ENCODE results near the gene SERGEF. TPM values are rescaled to one million over a fixed set of nuclear protein-coding genes. Genes with fewer than 3 reads are reported as not detected.
"Not testable (repeated sequence)": the region's sequence is repeated elsewhere in the genome, so short reads cannot be mapped to it uniquely, and the experiment has no call there.

SERGEF gene
- total RNA-seq, 2 experiments from 2014 or later, result 44.3 to 47.2 TPM

- Mint-ChIP-seq H3K27me3 (no peaks in the 10 kb centered on the region), H3K27ac (peak overlapping the region; percentile 96), H3K4me3 (peak overlapping the region; percentile 97), H3K4me1 (peaks cover 27% of the 10 kb centered on the region), H3K36me3 (no peaks in the 10 kb centered on the region), H3K9me3 (no peaks in the 10 kb centered on the region)
- DNase-seq, result no peak
- POLR2A ChIA-PET, result interaction anchor here (0.6 to 1.5 kb wide), 7 partner anchors 8 to 737 kb away, joined by 3 to 5 read pairs (median 5); partner anchors contain the start of genes LDHA, NUCB2 and SAAL1
- ATAC-seq (ENCODE audit: low read depth), result no peak
These were observed 1.1 kb upstream of the SERGEF start for GRCh38 chr11:18013790-18014507.

- no peak for DNase-seq
- Mint-ChIP-seq H3K4me3 (peak overlapping the region; percentile 97), H3K36me3 (no peaks in the 10 kb centered on the region), H3K9me3 (no peaks in the 10 kb centered on the region), H3K27me3 (no peaks in the 10 kb centered on the region), H3K4me1 (peaks cover 27% of the 10 kb centered on the region), H3K27ac (peak overlapping the region; percentile 82)
- POLR2A ChIA-PET, result interaction anchor here (0.6 to 1.5 kb wide), 5 partner anchors 8 to 935 kb away, joined by 3 to 6 read pairs (median 4); partner anchors contain the start of genes LDHA, RPS13 and SAAL1
- no peak for ATAC-seq (ENCODE audit: low read depth)
These were observed 533 bp downstream of the SERGEF start for GRCh38 chr11:18012122-18012905.

GRCh38 chr11:18011633-18012032 is 1.2 kb downstream of the SERGEF start:
- H3K36me3 Mint-ChIP-seq, result peaks cover 2% of the 10 kb centered on the region
- no peak for DNase-seq
- H3K27me3 Mint-ChIP-seq, result no peaks in the 10 kb centered on the region
- no peak for ATAC-seq (ENCODE audit: low read depth)
- H3K4me3 Mint-ChIP-seq, result peak overlapping the region; percentile 97
- H3K4me1 Mint-ChIP-seq, result peaks cover 27% of the 10 kb centered on the region
- no peak overlapping the region for H3K27ac Mint-ChIP-seq
- POLR2A ChIA-PET, result interaction anchor here (1.4 to 1.5 kb wide), 2 partner anchors 94 to 383 kb away, joined by 4 read pairs; partner anchors contain the start of genes LDHA and SAAL1
- no peaks in the 10 kb centered on the region for H3K9me3 Mint-ChIP-seq

GRCh38 chr11:18010977-18011586 is 1.8 kb downstream of the SERGEF start:
- no peak overlapping the region for H3K4me3 Mint-ChIP-seq
- ATAC-seq (ENCODE audit: low read depth) (no peak), DNase-seq (no peak)
- no peak overlapping the region for H3K27ac Mint-ChIP-seq
- peaks cover 27% of the 10 kb centered on the region for H3K4me1 Mint-ChIP-seq
- H3K27me3 Mint-ChIP-seq, result no peaks in the 10 kb centered on the region
- POLR2A ChIA-PET, result interaction anchor here (0.6 to 1.4 kb wide), 2 partner anchors 95 to 1233 kb away, joined by 3 to 4 read pairs; partner anchors contain the start of gene SAAL1
- H3K9me3 Mint-ChIP-seq, result no peaks in the 10 kb centered on the region
- H3K36me3 Mint-ChIP-seq, result peaks cover 4% of the 10 kb centered on the region

GRCh38 chr11:18010121-18010670 is 2.7 kb downstream of the SERGEF start:
- POLR2A ChIA-PET, result interaction anchor here (0.6 to 1.1 kb wide), 2 partner anchors 96 to 1234 kb away, joined by 3 to 4 read pairs; partner anchors contain the start of gene SAAL1
- DNase-seq, result no peak
- peaks cover 4% of the 10 kb centered on the region for H3K36me3 Mint-ChIP-seq
- H3K4me3 Mint-ChIP-seq, result no peak overlapping the region
- no peaks in the 10 kb centered on the region for H3K27me3 Mint-ChIP-seq
- H3K4me1 Mint-ChIP-seq, result peaks cover 27% of the 10 kb centered on the region
- ATAC-seq (ENCODE audit: low read depth), result no peak
- H3K27ac Mint-ChIP-seq, result no peak overlapping the region
- no peaks in the 10 kb centered on the region for H3K9me3 Mint-ChIP-seq

GRCh38 chr11:18005376-18006129 is 7.3 kb downstream of the SERGEF start:
- DNase-seq, result no peak
- no peak for ATAC-seq (ENCODE audit: low read depth)
- no peaks in the 10 kb centered on the region for H3K9me3 Mint-ChIP-seq
- H3K4me3 Mint-ChIP-seq, result no peak overlapping the region
- POLR2A ChIA-PET, result interaction anchor here (1.3 kb wide), 1 partner anchor 8 kb away, joined by 5 read pairs; no protein-coding TSS in a partner anchor
- H3K36me3 Mint-ChIP-seq, result peaks cover 11% of the 10 kb centered on the region
- H3K27ac Mint-ChIP-seq, result no peak overlapping the region
- peaks cover 2% of the 10 kb centered on the region for H3K4me1 Mint-ChIP-seq
- no peaks in the 10 kb centered on the region for H3K27me3 Mint-ChIP-seq

- Mint-ChIP-seq H3K27me3 (no peaks in the 10 kb centered on the region), H3K36me3 (peaks cover 12% of the 10 kb centered on the region), H3K4me1 (no peaks in the 10 kb centered on the region), H3K27ac (no peak overlapping the region), H3K4me3 (no peak overlapping the region), H3K9me3 (no peaks in the 10 kb centered on the region)
- DNase-seq, result no peak
- no peak for ATAC-seq (ENCODE audit: low read depth)
- POLR2A ChIA-PET, result no interaction called here
These were observed 11.7 kb downstream of the SERGEF start for GRCh38 chr11:18001191-18001590.

- H3K4me1 Mint-ChIP-seq, result no peaks in the 10 kb centered on the region
- H3K27me3 Mint-ChIP-seq, result no peaks in the 10 kb centered on the region
- H3K27ac Mint-ChIP-seq, result no peak overlapping the region
- ATAC-seq (ENCODE audit: low read depth) (no peak), DNase-seq (no peak)
- H3K4me3 Mint-ChIP-seq, result no peak overlapping the region
- no peaks in the 10 kb centered on the region for H3K9me3 Mint-ChIP-seq
- H3K36me3 Mint-ChIP-seq, result peaks cover 12% of the 10 kb centered on the region
- POLR2A ChIA-PET, result no interaction called here
These were observed 12.1 kb downstream of the SERGEF start for GRCh38 chr11:18000760-18001159.

GRCh38 chr11:18000128-18000527 is 12.7 kb downstream of the SERGEF start:
- H3K4me3 Mint-ChIP-seq; H3K27me3 Mint-ChIP-seq; POLR2A ChIA-PET; ATAC-seq (ENCODE audit: low read depth); DNase-seq; H3K4me1 Mint-ChIP-seq; H3K9me3 Mint-ChIP-seq; H3K27ac Mint-ChIP-seq: not testable (repeated sequence)
- H3K36me3 Mint-ChIP-seq, result peaks cover 12% of the 10 kb centered on the region

- no peak overlapping the region for H3K27ac Mint-ChIP-seq
- no peak overlapping the region for H3K4me3 Mint-ChIP-seq
- peaks cover 4% of the 10 kb centered on the region for H3K36me3 Mint-ChIP-seq
- H3K9me3 Mint-ChIP-seq, result no peaks in the 10 kb centered on the region
- no peak for ATAC-seq (ENCODE audit: low read depth)
- DNase-seq, result no peak
- POLR2A ChIA-PET, result no interaction called here
- peaks cover 1% of the 10 kb centered on the region for H3K4me1 Mint-ChIP-seq
- no peaks in the 10 kb centered on the region for H3K27me3 Mint-ChIP-seq
These were observed 19.9 kb downstream of the SERGEF start for GRCh38 chr11:17992916-17993315.

GRCh38 chr11:17991783-17992433 is 20.9 kb downstream of the SERGEF start:
- DNase-seq (no peak), ATAC-seq (ENCODE audit: low read depth) (peak; percentile 58)
- no peak overlapping the region for H3K27ac Mint-ChIP-seq
- POLR2A ChIA-PET, result no interaction called here
- H3K9me3 Mint-ChIP-seq, result no peaks in the 10 kb centered on the region
- H3K27me3 Mint-ChIP-seq, result no peaks in the 10 kb centered on the region
- H3K36me3 Mint-ChIP-seq, result peaks cover 3% of the 10 kb centered on the region
- H3K4me3 Mint-ChIP-seq, result no peak overlapping the region
- H3K4me1 Mint-ChIP-seq, result peaks cover 1% of the 10 kb centered on the region

- ATAC-seq (ENCODE audit: low read depth), result no peak
- peaks cover 9% of the 10 kb centered on the region for H3K36me3 Mint-ChIP-seq
- H3K4me1 Mint-ChIP-seq, result peaks cover 1% of the 10 kb centered on the region
- H3K4me3 Mint-ChIP-seq, result no peak overlapping the region
- DNase-seq, result no peak
- H3K27ac Mint-ChIP-seq, result no peak overlapping the region
- POLR2A ChIA-PET, result no interaction called here
- H3K27me3 Mint-ChIP-seq, result no peaks in the 10 kb centered on the region
- no peaks in the 10 kb centered on the region for H3K9me3 Mint-ChIP-seq
These were observed 23.5 kb downstream of the SERGEF start for GRCh38 chr11:17989306-17989705.

Data from activated naive CD8-positive, alpha-beta T cell treated with anti-CD3 and anti-CD28 coated beads, Interleukin-2, amount 10 ng/mL, durations not matched to agents 7 days and 5 days (primary cell).